DND-41 (cell line): ENCODE measurements around the gene LPCAT1.
A peak's percentile ranks its signal among the peaks of the same experiment; 100 is the strongest.

Experiments
- ATAC-seq: fragments of 200-7000 bp; cut with Tn5 transposase; 3 replicates; pipeline ENCODE4 v1.9.1; 2021; ENCODE audit warnings: low read depth; ENCODE audit not compliant: insufficient read depth
- DNase-seq: peaks from one replicate; pipeline ENCODE4 v3.0.0-alpha.2; 2020
- H2AFZ ChIP-seq: 2 replicates; pipeline ENCODE4 v1.6.0; 2012; ENCODE audit warnings: low read depth, low read length
- H3K27ac ChIP-seq: 2 replicates; pipeline ENCODE4 v1.5.1; 2012; ENCODE audit warnings: low read length, inconsistent platforms
- H3K27me3 ChIP-seq: fragments of 200-600 bp; sonication (generic); 2 replicates; pipeline ENCODE4 v1.6.0; 2012; ENCODE audit warnings: low read length, mild to moderate bottlenecking, inconsistent platforms; ENCODE audit not compliant: insufficient read depth, poor library complexity
- H3K36me3 ChIP-seq: 2 replicates; pipeline ENCODE4 v1.5.1; 2012; ENCODE audit warnings: low read length, inconsistent platforms; ENCODE audit not compliant: insufficient read depth
- H3K4me1 ChIP-seq: 2 replicates; pipeline ENCODE4 v1.5.1; 2012; ENCODE audit warnings: mild to moderate bottlenecking, low read length; ENCODE audit not compliant: insufficient read depth
- H3K4me2 ChIP-seq: 2 replicates; pipeline ENCODE4 v1.6.0; 2012; ENCODE audit warnings: mild to moderate bottlenecking, moderate library complexity, low read length, inconsistent platforms; ENCODE audit not compliant: insufficient read depth
- H3K4me3 ChIP-seq, 2 experiments: fragments of 200-600 bp in 1 of 2; shearing (Covaris generic) in 1 of 2; 2 replicates each; pipeline ENCODE4 v1.5.1; 2012 to 2016; ENCODE audit warnings: inconsistent platforms in 2 of 2, low read length in 2 of 2, mild to moderate bottlenecking in 2 of 2, low read depth in 1 of 2, moderate library complexity in 1 of 2
- H3K79me2 ChIP-seq: 2 replicates; pipeline ENCODE4 v1.6.0; 2012; ENCODE audit warnings: low read length, inconsistent platforms; ENCODE audit not compliant: insufficient read depth
- H3K9ac ChIP-seq: 2 replicates; pipeline ENCODE4 v1.6.0; 2012; ENCODE audit warnings: low read depth, mild to moderate bottlenecking, inconsistent platforms, low read length, moderate library complexity
- H3K9me3 ChIP-seq: 2 replicates; pipeline ENCODE4 v1.5.1; 2012; ENCODE audit warnings: low read length, moderate library complexity, mild to moderate bottlenecking, inconsistent platforms; ENCODE audit not compliant: insufficient read depth, severe bottlenecking
- H4K20me1 ChIP-seq: 2 replicates; pipeline ENCODE4 v1.6.0; 2012; ENCODE audit warnings: low read length; ENCODE audit not compliant: insufficient read depth
- CTCF ChIP-seq: IDR thresholded peaks from 2 replicates; pipeline ENCODE4 v1.5.1; 2012; ENCODE audit warnings: borderline replicate concordance, low read length, moderate library complexity, mild to moderate bottlenecking; ENCODE audit not compliant: poor library complexity, severe bottlenecking; ENCODE audit errors: extremely low read depth
- EZH2 ChIP-seq: IDR thresholded peaks from 3 replicates; pipeline ENCODE4 v1.6.1; 2012; ENCODE audit warnings: borderline replicate concordance, low read depth, mild to moderate bottlenecking, moderate library complexity, low read length, inconsistent platforms; ENCODE audit not compliant: severe bottlenecking

The LPCAT1 gene

GRCh38 chr5:1467341-1468246 lies 56.2 kb downstream of the LPCAT1 start:
- no peak for TF ChIP-seq EZH2
- TF ChIP-seq CTCF = no peak
- Histone ChIP-seq H4K20me1 (no peaks in the 10 kb centered on the region; the same call in 1 of the 2 replicates), H3K9me3 (peaks cover 2% of the 10 kb centered on the region), H3K27me3 (no peaks in the 10 kb centered on the region), H3K27ac (no peak overlapping the region), H3K79me2 (no peaks in the 10 kb centered on the region), H3K36me3 (peaks cover 83% of the 10 kb centered on the region), H3K4me1 (no peaks in the 10 kb centered on the region), H2AFZ (no peak overlapping the region), H3K4me2 (no peak overlapping the region), H3K4me3 (no peak overlapping the region), H3K9ac (no peak overlapping the region)
- ATAC-seq = 0 out of 3 replicates have a peak, but pooled peaks have one; percentile 13
- DNase-seq = no peak

- Histone ChIP-seq H3K4me1 (no peaks in the 10 kb centered on the region), H3K27ac (no peak overlapping the region), H4K20me1 (no peaks in the 10 kb centered on the region; the same call in 1 of the 2 replicates), H2AFZ (no peak overlapping the region), H3K9ac (no peak overlapping the region), H3K27me3 (no peaks in the 10 kb centered on the region), H3K9me3 (peaks cover 2% of the 10 kb centered on the region), H3K36me3 (peaks cover 84% of the 10 kb centered on the region), H3K79me2 (no peaks in the 10 kb centered on the region), H3K4me2 (no peak overlapping the region), H3K4me3 (no peak overlapping the region)
- DNase-seq (no peak), ATAC-seq (no peak)
- no peak for TF ChIP-seq CTCF
- no peak for TF ChIP-seq EZH2
These were observed 57.0 kb downstream of the LPCAT1 start for GRCh38 chr5:1466631-1467265.

- no peak overlapping the region for H3K4me2 ChIP-seq
- H3K36me3 ChIP-seq = peaks cover 84% of the 10 kb centered on the region
- H3K27ac ChIP-seq = no peak overlapping the region
- ATAC-seq = no peak
- no peaks in the 10 kb centered on the region; the same call in 1 of the 2 replicates for H4K20me1 ChIP-seq
- DNase-seq = no peak
- H3K4me1 ChIP-seq = no peaks in the 10 kb centered on the region
- no peaks in the 10 kb centered on the region for H3K27me3 ChIP-seq
- peaks cover 2% of the 10 kb centered on the region for H3K9me3 ChIP-seq
- TF ChIP-seq CTCF (no peak), EZH2 (no peak)
- no peak overlapping the region for H3K9ac ChIP-seq
- H2AFZ ChIP-seq = no peak overlapping the region
- H3K4me3 ChIP-seq = no peak overlapping the region
- no peaks in the 10 kb centered on the region for H3K79me2 ChIP-seq
These were observed 57.7 kb downstream of the LPCAT1 start for GRCh38 chr5:1465966-1466471.
